GM18951 (cell line): ENCODE results near the gene FTH1.

Experiments
- POLR2A ChIP-seq: IDR thresholded peaks from 4 replicates; pipeline ENCODE4 v1.6.1; 2011; ENCODE audit warnings: mild to moderate bottlenecking; ENCODE audit not compliant: insufficient read length, insufficient read depth; ENCODE audit errors: extremely low read depth
- in situ Hi-C: fragments of 300-500 bp; cut with MboI; formaldehyde crosslinking; loops from one replicate; pipeline ENCODE4 v1.12.0; 2022; ENCODE audit warnings: low sequenced_read_pairs, mixed read lengths, inconsistent platforms; ENCODE audit not compliant: unreplicated experiment

The FTH1 gene

GRCh38 chr11:61964058-61964665 lies 3.3 kb downstream of the FTH1 start:
- TF ChIP-seq POLR2A: no peak

GRCh38 chr11:61963282-61964057 lies 4.0 kb downstream of the FTH1 start:
- in situ Hi-C loops: no loop called here

More at GRCh38 chr11:61964058-61964665, 3.3 kb downstream of the FTH1 start:
- in situ Hi-C loops: no loop called here

GRCh38 chr11:61963016-61963281 lies 4.5 kb downstream of the FTH1 start:
- in situ Hi-C loops: no loop called here
- TF ChIP-seq POLR2A: peak; percentile 50

More at GRCh38 chr11:61963282-61964057, 4.0 kb downstream of the FTH1 start:
- no peak for TF ChIP-seq POLR2A

GRCh38 chr11:61962213-61963015 lies 5.0 kb downstream of the FTH1 start:
- TF ChIP-seq POLR2A: no peak
- in situ Hi-C loops: no loop called here

- TF ChIP-seq POLR2A: no peak
- in situ Hi-C loops: no loop called here
Measured at GRCh38 chr11:61961570-61962212, 5.7 kb downstream of the FTH1 start.

- no peak for TF ChIP-seq POLR2A
- in situ Hi-C loops: no loop called here
Measured at GRCh38 chr11:61960532-61960931, 6.9 kb downstream of the FTH1 start.

GRCh38 chr11:61959678-61960077 lies 7.8 kb downstream of the FTH1 start:
- no peak for TF ChIP-seq POLR2A
- in situ Hi-C loops: loop anchor here (10.0 kb wide), 1 partner anchor 125 kb away; no protein-coding TSS in a partner anchor

- TF ChIP-seq POLR2A: no peak
- in situ Hi-C loops: loop anchor here (10.0 kb wide), 1 partner anchor 126 kb away; no protein-coding TSS in a partner anchor
Measured at GRCh38 chr11:61959114-61959513, 8.3 kb downstream of the FTH1 start.

- TF ChIP-seq POLR2A: no peak
- in situ Hi-C loops: loop anchor here (10.0 kb wide), 1 partner anchor 126 kb away; no protein-coding TSS in a partner anchor
Measured at GRCh38 chr11:61958590-61958989, 8.8 kb downstream of the FTH1 start.

- TF ChIP-seq POLR2A: no peak
- in situ Hi-C loops: loop anchor here (10.0 kb wide), 1 partner anchor 128 kb away; no protein-coding TSS in a partner anchor
Measured at GRCh38 chr11:61957021-61957770, 10.2 kb downstream of the FTH1 start.

- TF ChIP-seq POLR2A: no peak
- in situ Hi-C loops: loop anchor here (10.0 kb wide), 1 partner anchor 128 kb away; no protein-coding TSS in a partner anchor
Measured at GRCh38 chr11:61956191-61957020, 11.0 kb downstream of the FTH1 start.
